Gastroesophageal sphincter (tissue), 4 donors: ENCODE measurements around the gene ALDH2. TPM values are rescaled to one million over a fixed set of nuclear protein-coding genes. Genes with fewer than 3 reads are reported as not detected.
A peak's percentile ranks its signal among the peaks of the same experiment; 100 is the strongest.

Experiments used
- ATAC-seq: fragments of 150-250 bp; one replicate; pipeline ENCODE4 v1.9.1; 2016; ENCODE audit warnings: mild to moderate bottlenecking, moderate library complexity
- H3K27ac ChIP-seq, 4 donors: fragments of 200-600 bp; sonication (generic) in 3 of 4; 1 replicate in 3 of 4; 2 replicates in 1 of 4; pipeline ENCODE4 v1.5.1; 2016 to 2019
- H3K27me3 ChIP-seq: fragments of 200-600 bp; sonication (generic); one replicate; pipeline ENCODE4 v1.5.1; 2019
- H3K36me3 ChIP-seq, 2 donors: fragments of 200-600 bp; sonication (generic); one replicate each; pipeline ENCODE4 v1.5.1; 2019; ENCODE audit warnings: control low read depth in 1 of 2
- H3K4me1 ChIP-seq, 3 donors: fragments of 200-600 bp; sonication (generic); 1 replicate in 2 of 3; 2 replicates in 1 of 3; pipeline ENCODE4 v1.5.1; 2016 to 2019; ENCODE audit warnings: control low read depth in 2 of 3
- H3K4me3 ChIP-seq, 2 donors: fragments of 200-600 bp; sonication (generic); one replicate each; pipeline ENCODE4 v1.5.1; 2019; ENCODE audit warnings: mild to moderate bottlenecking in 1 of 2, moderate library complexity in 1 of 2
- H3K9me3 ChIP-seq, 3 donors: fragments of 200-600 bp; sonication (generic); one replicate each; pipeline ENCODE4 v1.5.1; 2017 to 2019; ENCODE audit warnings: control low read depth in 2 of 3
- CTCF ChIP-seq, 4 experiments: fragments of 200-600 bp in 2 of 4; fragments of 450-650 bp in 2 of 4; sonication (generic) in 1 of 4; IDR thresholded peaks; one replicate each; pipeline ENCODE4 v1.5.1; 2017 to 2019; ENCODE audit warnings: antibody characterized with exemption in 4 of 4, mild to moderate bottlenecking in 2 of 4, moderate library complexity in 2 of 4
- EP300 ChIP-seq: sonication (generic); formaldehyde crosslinking; IDR thresholded peaks from one replicate; pipeline ENCODE4 v1.6.1; 2017; ENCODE audit warnings: antibody characterized with exemption, mild to moderate bottlenecking
- POLR2A ChIP-seq, 2 donors: fragments of 450-650 bp; IDR thresholded peaks; one replicate each; pipeline ENCODE4 v1.6.1; 2017; ENCODE audit warnings: antibody characterized with exemption in 2 of 2, mild to moderate bottlenecking in 2 of 2, moderate library complexity in 1 of 2
- POLR2AphosphoS5 ChIP-seq: sonication (generic); formaldehyde crosslinking; IDR thresholded peaks from one replicate; pipeline ENCODE4 v1.6.1; 2017; ENCODE audit warnings: antibody characterized with exemption
- WGBS, 2 donors: methylation state at CpG; one replicate each; pipeline ENCODE4 v1.1.5; 2018; ENCODE audit warnings: low coverage in 1 of 2; 5-methylcytosine and 5-hydroxymethylcytosine counted together
- total RNA-seq, 4 donors: library from RNA; depleted of rRNA; stranded (reverse); fragments of >200 nt; gene quantifications; one replicate each; pipeline ENCODE4 v1.1.0, GENCODE V29; 2016

Gene ALDH2
- total RNA-seq, 4 donors from 2014 or later, result 197 to 245 (median 209) TPM

- peaks cover 0 to 3% (median 0%) of the 10 kb centered on the region in 3 donors for H3K4me1 ChIP-seq
- no peak overlapping the region for H3K4me3 ChIP-seq
- WGBS, 2 donors, result 60% methylated on average over 1 of the region's 9 CpGs; no CpG with 5 or more reads in 1 of the 2 donors
- no peak overlapping the region for H3K27ac ChIP-seq
- no peaks in the 10 kb centered on the region for H3K27me3 ChIP-seq
- peaks cover 6 to 100% of the 10 kb centered on the region in 2 donors for H3K36me3 ChIP-seq
- TF ChIP-seq POLR2A (IDR thresholded peaks at IDR 0.05) (no peak), EP300 (no peak), CTCF (IDR thresholded peaks at IDR 0.05) (no peak), POLR2AphosphoS5 (no peak)
- ATAC-seq, result no peak
- H3K9me3 ChIP-seq, result no peaks in the 10 kb centered on the region
Measured at GRCh38 chr12:111799758-111800157, 33.0 kb downstream of the ALDH2 start.

- H3K4me3 ChIP-seq, result no peak overlapping the region
- H3K4me1 ChIP-seq, result peaks cover 0 to under 1% (median 0%) of the 10 kb centered on the region in 3 donors
- H3K27ac ChIP-seq, result no peak overlapping the region
- WGBS, 2 donors, result 91 to 95% methylated on average over 3 to 6 of the region's 6 CpGs
- no peaks in the 10 kb centered on the region for H3K9me3 ChIP-seq
- H3K36me3 ChIP-seq, result peaks cover 6 to 100% of the 10 kb centered on the region in 2 donors
- H3K27me3 ChIP-seq, result no peaks in the 10 kb centered on the region
- no peak for TF ChIP-seq POLR2A (IDR thresholded peaks at IDR 0.05)
- no peak for TF ChIP-seq POLR2AphosphoS5
- TF ChIP-seq EP300, result no peak
- no peak for TF ChIP-seq CTCF (IDR thresholded peaks at IDR 0.05)
- no peak for ATAC-seq
Measured at GRCh38 chr12:111803038-111803626, 36.4 kb downstream of the ALDH2 start.

- no peaks in the 10 kb centered on the region for H3K27me3 ChIP-seq
- ATAC-seq, result no peak
- H3K9me3 ChIP-seq, result no peaks in the 10 kb centered on the region
- no peaks in the 10 kb centered on the region for H3K4me1 ChIP-seq
- 93 to 96% methylated on average over 4 to 5 of the region's 8 CpGs for WGBS, 2 donors
- no peak overlapping the region for H3K27ac ChIP-seq
- TF ChIP-seq POLR2A (IDR thresholded peaks at IDR 0.05), result no peak
- TF ChIP-seq CTCF (IDR thresholded peaks at IDR 0.05), result no peak
- no peak for TF ChIP-seq EP300
- no peak for TF ChIP-seq POLR2AphosphoS5
- H3K4me3 ChIP-seq, result no peak overlapping the region
- peaks cover 6 to 100% of the 10 kb centered on the region in 2 donors for H3K36me3 ChIP-seq
Measured at GRCh38 chr12:111803851-111804250, 37.1 kb downstream of the ALDH2 start.

DNA sequence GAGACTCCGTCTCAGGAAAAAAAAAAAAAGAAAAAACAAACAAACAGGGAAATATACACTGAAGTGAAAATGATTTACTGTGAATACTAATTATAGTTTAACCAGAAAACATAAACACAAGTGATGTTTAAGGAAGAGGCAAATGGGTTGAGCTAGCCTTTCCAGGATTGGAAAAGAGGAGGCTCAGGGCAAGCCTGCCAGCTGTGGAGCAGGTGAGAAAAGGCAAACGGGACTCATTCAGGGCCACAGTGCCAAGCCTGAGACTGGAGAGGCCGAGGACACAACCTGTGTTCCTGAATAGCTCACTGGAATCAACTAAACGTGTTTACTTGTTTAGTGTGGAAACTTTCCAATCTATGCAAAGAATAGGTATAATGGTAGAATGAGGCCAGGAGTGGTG is 39.6 kb downstream of the ALDH2 start:
- Histone ChIP-seq H3K4me3 (no peak overlapping the region), H3K36me3 (peaks cover 0 to 100% of the 10 kb centered on the region in 2 donors), H3K27me3 (no peaks in the 10 kb centered on the region), H3K27ac (no peak overlapping the region), H3K9me3 (no peaks in the 10 kb centered on the region), H3K4me1 (no peaks in the 10 kb centered on the region)
- ATAC-seq, result no peak
- WGBS, 2 donors, result 85 to 100% methylated on average over 2 to 3 of the region's 4 CpGs
- TF ChIP-seq CTCF (IDR thresholded peaks at IDR 0.05) (no peak), POLR2AphosphoS5 (no peak), EP300 (no peak), POLR2A (IDR thresholded peaks at IDR 0.05) (no peak)

DNA sequence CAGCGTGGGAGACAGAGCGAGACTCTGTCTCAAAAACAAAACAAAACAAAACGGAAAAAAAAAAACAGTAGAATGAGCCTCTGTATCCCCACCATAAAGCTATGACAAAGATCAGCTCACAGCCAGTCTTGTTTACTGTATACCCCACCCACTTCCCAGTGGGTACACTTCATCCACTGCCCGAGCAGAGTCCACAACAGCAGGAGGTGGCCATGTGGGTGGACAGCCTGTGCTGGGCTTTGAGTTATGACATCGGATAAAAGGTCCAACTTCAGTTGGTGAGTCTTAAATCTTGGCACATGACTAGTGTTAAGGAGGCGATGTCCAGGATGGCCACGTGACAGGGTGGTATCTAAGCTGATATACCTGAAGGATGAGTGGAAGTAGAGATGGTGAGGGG is 40.5 kb downstream of the ALDH2 start:
- ATAC-seq, result no peak
- WGBS, 2 donors, result 63 to 82% methylated on average over 2 to 7 of the region's 7 CpGs

More for the DNA sequence above, 40.5 kb downstream of the ALDH2 start:
- H3K27me3 ChIP-seq, result no peaks in the 10 kb centered on the region
- H3K9me3 ChIP-seq, result no peaks in the 10 kb centered on the region
- TF ChIP-seq CTCF (IDR thresholded peaks at IDR 0.05), result no peak
- no peak for TF ChIP-seq POLR2A (IDR thresholded peaks at IDR 0.05)
- TF ChIP-seq POLR2AphosphoS5, result no peak
- no peak for TF ChIP-seq EP300
- H3K4me3 ChIP-seq, result no peak overlapping the region
- H3K36me3 ChIP-seq, result peaks cover 0 to 100% of the 10 kb centered on the region in 2 donors
- peak overlapping the region in 1 of 4 donors; percentile 27 for H3K27ac ChIP-seq
- H3K4me1 ChIP-seq, result no peaks in the 10 kb centered on the region
